Gastrocnemius medialis (tissue), 4 donors: Measurements from ENCODE around the gene MTFR1L. TPM values are rescaled to one million over a fixed set of nuclear protein-coding genes. Genes with fewer than 3 reads are reported as not detected.

Experiments
- ATAC-seq, 2 donors: fragments of 150-250 bp; one replicate each; pipeline ENCODE4 v1.9.1; 2016
- DNase-seq, 2 donors: peaks; one replicate each; pipeline ENCODE4 v3.0.0-alpha.2; 2019
- H3K27ac ChIP-seq, 4 donors: fragments of 200-600 bp; sonication (generic); 1 replicate in 1 of 4; 2 replicates in 3 of 4; pipeline ENCODE4 v1.5.1; 2016 to 2018; ENCODE audit warnings: mild to moderate bottlenecking in 2 of 4, moderate library complexity in 1 of 4
- H3K27me3 ChIP-seq, 3 donors: fragments of 200-600 bp; sonication (generic) in 2 of 3; 1 replicate in 1 of 3; 2 replicates in 2 of 3; pipeline versions ENCODE4 v1.5.1 to v1.6.0; 2016 to 2019; ENCODE audit warnings: mild to moderate bottlenecking in 1 of 3, moderate library complexity in 1 of 3
- H3K36me3 ChIP-seq, 2 donors: fragments of 200-600 bp; sonication (generic) in 1 of 2; one replicate each; pipeline ENCODE4 v1.5.1; 2017 to 2018
- H3K4me1 ChIP-seq, 2 donors: fragments of 200-600 bp; sonication (generic) in 1 of 2; one replicate each; pipeline ENCODE4 v1.5.1; 2016 to 2017; ENCODE audit warnings: mild to moderate bottlenecking in 2 of 2
- H3K4me3 ChIP-seq, 4 donors: fragments of 200-600 bp; sonication (generic) in 3 of 4; 1 replicate in 1 of 4; 2 replicates in 3 of 4; pipeline ENCODE4 v1.5.1; 2016 to 2019; ENCODE audit warnings: mild to moderate bottlenecking in 2 of 4
- H3K9me3 ChIP-seq, 3 donors: fragments of 200-600 bp; sonication (generic) in 2 of 3; 1 replicate in 1 of 3; 2 replicates in 2 of 3; pipeline ENCODE4 v1.5.1; 2016 to 2019
- POLR2A ChIP-seq, 2 donors: fragments of 450-650 bp; IDR thresholded peaks; one replicate each; pipeline ENCODE4 v1.6.1; 2017; ENCODE audit warnings: antibody characterized with exemption in 2 of 2, mild to moderate bottlenecking in 2 of 2, moderate library complexity in 2 of 2
- in situ Hi-C, 4 donors: fragments of 200-750 bp; cut with MboI; loops; one replicate each; pipeline versions ENCODE4 v1.15.0 to v1.8.0; 2017; ENCODE audit warnings: low sequenced_read_pairs in 4 of 4
- intact Hi-C: fragments of 100-400 bp; cut with DNase I; formaldehyde crosslinking; loops from one replicate; pipeline ENCODE4 v1.15.1; 2023; ENCODE audit warnings: low total_unique reads
- total RNA-seq, 4 donors: library from RNA; depleted of rRNA; stranded (reverse); fragments of >200 nt; gene quantifications; one replicate each; pipeline versions ENCODE4 v1.1.0 to v1.2.3, GENCODE V29; 2016
- TF ChIP-seq, protein P1 (sequence below), 5 experiments: fragments of 450-650 bp in 3 of 5; fragments of 200-600 bp in 2 of 5; sonication (generic) in 2 of 5; IDR thresholded peaks in 4 of 5; conservative IDR thresholded peaks in 1 of 5; 1 replicate in 4 of 5; 2 replicates in 1 of 5; pipeline ENCODE4 v1.5.1; 2016 to 2019; ENCODE audit warnings: antibody characterized with exemption in 5 of 5, mild to moderate bottlenecking in 3 of 5, moderate library complexity in 3 of 5

Gene MTFR1L
- total RNA-seq, 4 donors from 2014 or later, result 123 to 186 (median 170) TPM

DNA sequence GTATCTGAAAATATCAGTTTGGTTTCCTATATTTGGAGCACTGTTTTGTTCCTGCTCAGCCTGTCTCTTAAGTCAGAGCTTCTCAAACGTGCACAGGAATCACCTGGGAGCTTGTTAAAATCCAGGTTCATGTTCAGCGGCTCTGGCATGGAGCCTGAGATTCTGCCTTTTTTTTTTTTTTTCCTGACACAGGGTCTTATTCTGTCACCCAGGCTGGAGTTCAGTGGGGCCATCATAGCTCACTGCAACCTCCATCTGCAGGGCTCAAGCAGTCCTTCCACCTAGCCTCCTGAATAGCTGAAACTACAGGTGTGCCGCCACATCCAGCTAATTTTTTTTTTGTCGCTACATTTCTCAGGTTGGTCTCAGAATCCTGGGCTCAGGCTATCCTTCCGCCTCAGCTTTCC, 32.0 kb upstream of the MTFR1L start:
- no peaks in the 10 kb centered on the region for H3K36me3 ChIP-seq
- H3K4me3 ChIP-seq, result no peak overlapping the region
- in situ Hi-C loops, result no loop called here
- intact Hi-C loops, result no loop called here
- no peaks in the 10 kb centered on the region for H3K27me3 ChIP-seq
- H3K4me1 ChIP-seq, result peaks cover 38 to 46% of the 10 kb centered on the region in 2 donors
- H3K27ac ChIP-seq, result peak overlapping the region in 2 of 4 donors; percentile 65 to 74
- no peak for ATAC-seq
- TF ChIP-seq, protein P1, sequence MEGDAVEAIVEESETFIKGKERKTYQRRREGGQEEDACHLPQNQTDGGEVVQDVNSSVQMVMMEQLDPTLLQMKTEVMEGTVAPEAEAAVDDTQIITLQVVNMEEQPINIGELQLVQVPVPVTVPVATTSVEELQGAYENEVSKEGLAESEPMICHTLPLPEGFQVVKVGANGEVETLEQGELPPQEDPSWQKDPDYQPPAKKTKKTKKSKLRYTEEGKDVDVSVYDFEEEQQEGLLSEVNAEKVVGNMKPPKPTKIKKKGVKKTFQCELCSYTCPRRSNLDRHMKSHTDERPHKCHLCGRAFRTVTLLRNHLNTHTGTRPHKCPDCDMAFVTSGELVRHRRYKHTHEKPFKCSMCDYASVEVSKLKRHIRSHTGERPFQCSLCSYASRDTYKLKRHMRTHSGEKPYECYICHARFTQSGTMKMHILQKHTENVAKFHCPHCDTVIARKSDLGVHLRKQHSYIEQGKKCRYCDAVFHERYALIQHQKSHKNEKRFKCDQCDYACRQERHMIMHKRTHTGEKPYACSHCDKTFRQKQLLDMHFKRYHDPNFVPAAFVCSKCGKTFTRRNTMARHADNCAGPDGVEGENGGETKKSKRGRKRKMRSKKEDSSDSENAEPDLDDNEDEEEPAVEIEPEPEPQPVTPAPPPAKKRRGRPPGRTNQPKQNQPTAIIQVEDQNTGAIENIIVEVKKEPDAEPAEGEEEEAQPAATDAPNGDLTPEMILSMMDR (IDR thresholded peaks at IDR 0.05 in 4 of 5, conservative IDR thresholded peaks at IDR 0.05 in 1 of 5), result no peak
- no peak for TF ChIP-seq POLR2A (IDR thresholded peaks at IDR 0.05)
- no peaks in the 10 kb centered on the region for H3K9me3 ChIP-seq
- no peak for DNase-seq

DNA sequence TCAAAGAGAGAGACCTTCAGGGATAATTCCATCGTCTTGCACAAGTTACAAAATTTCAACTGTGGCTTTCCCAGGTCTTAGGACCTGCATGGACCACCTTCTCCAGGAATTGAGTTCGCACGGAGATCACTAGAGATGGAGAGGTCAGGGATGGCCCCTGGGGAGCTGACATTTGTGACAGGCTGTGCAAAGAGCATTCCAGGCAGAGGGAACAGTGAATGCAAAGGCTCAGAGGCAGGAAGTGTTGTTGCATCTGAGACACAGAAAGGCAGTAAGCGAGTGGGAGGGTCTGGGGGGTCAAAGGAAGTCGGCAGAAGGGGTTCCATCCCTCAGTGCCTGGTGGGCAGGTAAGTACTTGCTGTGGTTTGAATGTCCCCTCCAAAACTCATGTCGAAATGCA, 29.3 kb upstream of the MTFR1L start:
- Histone ChIP-seq H3K4me1 (peaks cover 42 to 44% of the 10 kb centered on the region in 2 donors), H3K36me3 (no peaks in the 10 kb centered on the region), H3K27me3 (no peaks in the 10 kb centered on the region), H3K27ac (no peak overlapping the region), H3K9me3 (no peaks in the 10 kb centered on the region), H3K4me3 (no peak overlapping the region)
- DNase-seq (no peak), ATAC-seq (no peak)
- intact Hi-C loops, result no loop called here
- in situ Hi-C loops, result no loop called here
- TF ChIP-seq, protein P1 (IDR thresholded peaks at IDR 0.05 in 4 of 5, conservative IDR thresholded peaks at IDR 0.05 in 1 of 5), result no peak
- TF ChIP-seq POLR2A (IDR thresholded peaks at IDR 0.05), result no peak

DNA sequence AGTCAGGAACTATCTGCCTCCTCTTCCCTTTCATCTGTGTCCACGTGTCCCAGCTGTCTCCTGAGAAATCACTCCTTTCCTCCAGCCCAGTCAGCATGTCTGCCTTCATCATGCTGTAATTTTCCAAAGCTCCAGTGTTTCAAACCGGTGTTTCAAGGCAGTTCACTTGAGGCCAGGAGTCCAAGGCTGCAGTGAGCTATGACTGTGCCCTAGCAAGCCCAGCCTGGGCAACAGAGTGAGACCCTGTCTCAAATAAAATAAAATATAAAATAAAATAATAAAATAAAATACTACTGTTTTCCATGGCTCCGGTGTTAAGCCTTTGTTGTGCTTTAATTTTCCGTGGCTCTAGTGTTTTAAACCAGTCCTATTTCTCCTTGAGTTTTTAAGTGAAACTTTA, 27.6 kb upstream of the MTFR1L start:
- no peak for TF ChIP-seq POLR2A (IDR thresholded peaks at IDR 0.05)
- no peaks in the 10 kb centered on the region for H3K36me3 ChIP-seq
- in situ Hi-C loops (no loop called here), intact Hi-C loops (no loop called here)
- peak overlapping the region in 2 of 4 donors; percentile 5 to 18 for H3K27ac ChIP-seq
- no peak overlapping the region for H3K4me3 ChIP-seq
- ATAC-seq (no peak), DNase-seq (no peak)
- H3K9me3 ChIP-seq, result no peaks in the 10 kb centered on the region
- H3K4me1 ChIP-seq, result peaks cover 41 to 43% of the 10 kb centered on the region in 2 donors
- H3K27me3 ChIP-seq, result no peaks in the 10 kb centered on the region

DNA sequence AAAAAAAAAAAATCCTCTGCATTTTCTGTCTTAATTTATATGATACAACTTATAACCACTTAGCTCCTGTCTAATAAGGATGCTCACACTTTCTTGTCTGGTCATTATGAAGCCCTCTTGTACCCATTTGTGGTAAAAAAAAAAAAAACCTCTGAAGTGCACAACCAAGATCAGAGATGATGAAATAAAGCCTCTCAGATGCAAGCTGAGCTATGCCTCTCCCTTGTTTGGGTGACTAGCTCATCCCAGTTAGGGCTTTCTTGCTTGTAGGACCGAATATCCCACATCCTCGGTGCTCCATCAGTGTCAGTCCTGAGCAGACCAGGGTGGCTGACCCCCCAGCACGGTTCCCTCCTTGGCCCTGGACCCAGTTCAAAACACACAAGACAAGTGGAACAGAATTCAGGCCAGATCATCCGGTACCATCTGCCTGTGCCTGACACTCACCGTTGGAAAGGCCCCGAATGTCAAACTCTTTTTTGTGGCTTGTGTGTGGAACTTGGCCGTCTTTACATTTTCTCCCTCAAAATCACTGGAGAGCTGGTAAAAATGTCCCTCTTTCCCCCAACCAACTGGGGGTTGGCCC, 26.1 kb upstream of the MTFR1L start:
- no peaks in the 10 kb centered on the region for H3K27me3 ChIP-seq
- peaks cover 39 to 40% of the 10 kb centered on the region in 2 donors for H3K4me1 ChIP-seq
- H3K27ac ChIP-seq, result peak overlapping the region; percentile 44 to 91 (median 75)
- no peaks in the 10 kb centered on the region for H3K9me3 ChIP-seq
- in situ Hi-C loops, result no loop called here
- TF ChIP-seq, protein P1 (IDR thresholded peaks at IDR 0.05 in 4 of 5, conservative IDR thresholded peaks at IDR 0.05 in 1 of 5), result no peak
- TF ChIP-seq POLR2A (IDR thresholded peaks at IDR 0.05), result no peak
- intact Hi-C loops, result no loop called here
- DNase-seq (no peak), ATAC-seq (no peak)
- H3K4me3 ChIP-seq, result no peak overlapping the region
- H3K36me3 ChIP-seq, result no peaks in the 10 kb centered on the region

DNA sequence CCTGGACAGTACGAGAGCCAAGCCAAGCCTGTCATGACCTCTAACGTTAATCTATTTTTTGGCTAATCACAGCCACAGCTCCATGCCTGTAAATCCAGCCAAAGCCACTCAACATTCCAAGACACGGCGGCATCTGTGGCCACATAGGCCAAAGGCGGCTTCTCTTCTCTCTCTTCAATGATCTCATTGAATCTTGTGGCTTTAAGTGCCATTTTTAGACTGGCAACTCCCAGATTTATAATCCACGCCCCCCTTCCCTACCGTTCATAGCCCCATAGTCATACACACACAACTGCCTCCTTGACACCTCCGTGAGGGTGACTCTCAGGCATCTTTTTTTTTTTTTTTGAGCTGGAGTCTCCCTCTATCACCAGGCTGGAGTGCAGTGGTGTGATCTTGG, 25.4 kb upstream of the MTFR1L start:
- Histone ChIP-seq H3K27ac (peak overlapping the region; percentile 44 to 91 (median 75)), H3K9me3 (no peaks in the 10 kb centered on the region), H3K27me3 (no peaks in the 10 kb centered on the region), H3K36me3 (no peaks in the 10 kb centered on the region), H3K4me3 (no peak overlapping the region), H3K4me1 (peaks cover 40 to 43% of the 10 kb centered on the region in 2 donors)
- in situ Hi-C loops, result no loop called here
- DNase-seq (no peak), ATAC-seq (no peak)
- TF ChIP-seq, protein P1 (IDR thresholded peaks at IDR 0.05 in 4 of 5, conservative IDR thresholded peaks at IDR 0.05 in 1 of 5), result no peak
- intact Hi-C loops, result no loop called here
